Hepatocyte (in vitro differentiated cells): ENCODE data around the gene HPS4. TPM values are rescaled to one million over a fixed set of nuclear protein-coding genes. Genes with fewer than 3 reads are reported as not detected.
"Not testable (repeated sequence)": the region's sequence is repeated elsewhere in the genome, so short reads cannot be mapped to it uniquely, and the experiment has no call there.

Experiments used
- DNase-seq: peaks from one replicate; pipeline ENCODE4 v3.0.0-alpha.2; 2016; ENCODE audit warnings: low spot score
- H2AFZ ChIP-seq: fragments of 200-600 bp; sonication (generic); 2 replicates; pipeline ENCODE4 v1.6.0; 2016; ENCODE audit warnings: antibody characterized with exemption, mild to moderate bottlenecking
- H3K27ac ChIP-seq: fragments of 200-600 bp; sonication (generic); 2 replicates; pipeline ENCODE4 v1.5.1; 2016; ENCODE audit warnings: mild to moderate bottlenecking
- H3K27me3 ChIP-seq: fragments of 200-600 bp; sonication (generic); 2 replicates; pipeline ENCODE4 v1.6.1; 2016
- H3K36me3 ChIP-seq: fragments of 200-600 bp; sonication (generic); replicated peaks from 2 replicates; pipeline ENCODE4 v1.5.1; 2016; ENCODE audit warnings: low read depth; ENCODE audit not compliant: insufficient read depth
- H3K4me1 ChIP-seq: fragments of 200-600 bp; sonication (generic); 2 replicates; pipeline ENCODE4 v1.5.1; 2016; ENCODE audit warnings: mild to moderate bottlenecking, moderate library complexity; ENCODE audit not compliant: insufficient read depth
- H3K4me2 ChIP-seq: fragments of 200-600 bp; sonication (generic); 2 replicates; pipeline ENCODE4 v1.6.0; 2016
- H3K4me3 ChIP-seq: fragments of 200-600 bp; sonication (generic); 2 replicates; pipeline ENCODE4 v1.5.1; 2016; ENCODE audit warnings: mild to moderate bottlenecking
- H3K79me2 ChIP-seq: fragments of 200-600 bp; sonication (generic); 2 replicates; pipeline ENCODE4 v1.6.0; 2017; ENCODE audit warnings: mild to moderate bottlenecking
- H3K9me2 ChIP-seq: fragments of 200-600 bp; sonication (generic); replicated peaks from 2 replicates; pipeline ENCODE4 v1.6.0; 2017; ENCODE audit warnings: mild to moderate bottlenecking; ENCODE audit not compliant: insufficient read depth
- H3K9me3 ChIP-seq: fragments of 200-600 bp; sonication (generic); 2 replicates; pipeline ENCODE4 v1.5.1; 2016; ENCODE audit warnings: low read depth, mild to moderate bottlenecking
- H4K20me1 ChIP-seq: fragments of 200-600 bp; sonication (generic); 2 replicates; pipeline ENCODE4 v1.6.0; 2016; ENCODE audit warnings: mild to moderate bottlenecking; ENCODE audit not compliant: insufficient read depth, poor library complexity, severe bottlenecking
- CTCF ChIP-seq: fragments of 200-600 bp; sonication (generic); IDR thresholded peaks from 2 replicates; pipeline ENCODE4 v1.5.1; 2016; ENCODE audit warnings: antibody characterized with exemption, mild to moderate bottlenecking; ENCODE audit not compliant: poor library complexity
- EZH2 ChIP-seq: fragments of 200-600 bp; sonication (generic); IDR thresholded peaks from 2 replicates; pipeline ENCODE4 v1.6.1; 2016; ENCODE audit warnings: antibody characterized with exemption, mild to moderate bottlenecking, borderline replicate concordance
- EZH2phosphoT487 ChIP-seq: fragments of 200-600 bp; sonication (generic); IDR thresholded peaks from one replicate; pipeline ENCODE4 v1.6.1; 2018; ENCODE audit warnings: antibody characterized with exemption, mild to moderate bottlenecking, low read depth, moderate library complexity; ENCODE audit not compliant: unreplicated experiment, severe bottlenecking
- WGBS: methylation state at CpG from one replicate; pipeline ENCODE4 v1.1.6; 2016; ENCODE audit warnings: low lambda C conversion rate; ENCODE audit errors: missing lambda C conversion rate; 5-methylcytosine and 5-hydroxymethylcytosine counted together
- polyA plus RNA-seq: library from polyadenylated mRNA; unstranded; fragments of >200 nt; fragmentation: Nextera tagmentation; extraction: Ambion mirVana; gene quantifications from 2 replicates; pipeline ENCODE4 v1.2.1, GENCODE V29; 2016
- total RNA-seq: library from RNA; depleted of rRNA; stranded (reverse); fragments of >200 nt; gene quantifications from 2 replicates; pipeline ENCODE4 v1.2.3, GENCODE V29; 2014

The HPS4 gene
- total and polyA plus RNA-seq, 2 experiments from 2014 or later, result 20.2 to 36.7 TPM

GRCh38 chr22:26439559-26439958 is 44.0 kb downstream of the HPS4 start:
- Histone ChIP-seq H4K20me1 (no peaks in the 10 kb centered on the region), H3K36me3 (no peaks in the 10 kb centered on the region), H3K9me2 (no peaks in the 10 kb centered on the region), H3K9me3 (no peaks in the 10 kb centered on the region), H2AFZ (no peak overlapping the region), H3K4me2 (no peak overlapping the region), H3K79me2 (no peaks in the 10 kb centered on the region), H3K27ac (no peak overlapping the region), H3K27me3 (no peaks in the 10 kb centered on the region), H3K4me3 (no peak overlapping the region), H3K4me1 (no peaks in the 10 kb centered on the region)
- DNase-seq, result no peak
- WGBS, result 96% methylated on average over 3 of the region's 3 CpGs
- TF ChIP-seq EZH2 (no peak), CTCF (no peak), EZH2phosphoT487 (no peak)

DNA sequence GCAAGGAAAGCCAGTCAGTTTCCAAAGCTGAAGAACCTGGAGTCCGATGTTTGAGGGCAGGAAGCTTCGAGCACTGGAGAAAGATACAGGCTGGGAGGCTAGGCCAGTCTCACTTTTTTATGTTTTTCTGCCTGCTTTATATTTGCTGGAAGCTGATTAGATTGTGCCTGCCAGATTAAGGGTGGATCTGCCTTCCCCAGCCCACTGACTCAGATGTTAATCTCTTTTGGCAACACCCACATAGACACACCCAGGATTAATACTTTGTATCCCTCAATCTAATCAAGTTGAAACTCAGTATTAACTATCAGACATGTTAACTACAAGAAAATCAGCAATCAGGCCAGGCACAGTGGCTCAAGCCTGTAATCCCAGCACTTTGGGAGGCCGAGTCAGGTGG is 44.8 kb downstream of the HPS4 start:
- not testable (repeated sequence) for H3K27me3 ChIP-seq, H3K9me3 ChIP-seq, H2AFZ ChIP-seq, H3K4me3 ChIP-seq, DNase-seq, H3K36me3 ChIP-seq, H3K9me2 ChIP-seq, H3K4me2 ChIP-seq, H3K27ac ChIP-seq, H4K20me1 ChIP-seq, H3K4me1 ChIP-seq, H3K79me2 ChIP-seq
- WGBS, result 92% methylated on average over 3 of the region's 3 CpGs

GRCh38 chr22:26437694-26438392 is 45.7 kb downstream of the HPS4 start:
- WGBS, result 91% methylated on average over 14 of the region's 14 CpGs

More at GRCh38 chr22:26437694-26438392, 45.7 kb downstream of the HPS4 start:
- no peak for DNase-seq
- no peaks in the 10 kb centered on the region for H3K27me3 ChIP-seq
- H4K20me1 ChIP-seq, result no peaks in the 10 kb centered on the region
- H3K9me2 ChIP-seq, result no peaks in the 10 kb centered on the region
- no peak overlapping the region for H2AFZ ChIP-seq
- no peak overlapping the region for H3K4me3 ChIP-seq
- H3K4me2 ChIP-seq, result no peak overlapping the region
- H3K27ac ChIP-seq, result no peak overlapping the region
- no peaks in the 10 kb centered on the region for H3K36me3 ChIP-seq
- H3K9me3 ChIP-seq, result no peaks in the 10 kb centered on the region
- no peak for TF ChIP-seq CTCF
- TF ChIP-seq EZH2, result no peak
- TF ChIP-seq EZH2phosphoT487, result no peak
- H3K79me2 ChIP-seq, result no peaks in the 10 kb centered on the region
- H3K4me1 ChIP-seq, result no peaks in the 10 kb centered on the region
